Measurements from ENCODE around the gene EPHA7.
A peak's percentile ranks its signal among the peaks of the same experiment; 100 is the strongest.

EPHA7 gene

DNA sequence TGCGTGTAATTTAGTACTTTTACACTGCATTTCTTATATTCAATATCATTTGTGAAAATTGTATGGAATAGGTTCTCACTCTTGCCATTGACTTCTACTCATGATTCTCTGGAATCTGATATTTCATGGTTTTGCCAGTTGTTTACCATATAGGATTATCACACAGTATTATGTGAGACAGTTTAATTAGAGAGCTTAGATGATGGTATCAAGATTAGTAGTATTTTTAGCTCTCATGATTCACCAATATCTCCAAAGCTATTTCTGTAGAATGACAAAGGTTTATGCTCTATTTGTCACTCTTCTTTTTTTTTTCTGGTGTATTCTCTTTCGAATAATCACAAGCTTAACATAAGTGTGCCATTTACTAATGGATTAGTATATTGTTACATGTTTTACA is 45.9 kb downstream of the EPHA7 start:
- TF ChIP-seq, protein P1, sequence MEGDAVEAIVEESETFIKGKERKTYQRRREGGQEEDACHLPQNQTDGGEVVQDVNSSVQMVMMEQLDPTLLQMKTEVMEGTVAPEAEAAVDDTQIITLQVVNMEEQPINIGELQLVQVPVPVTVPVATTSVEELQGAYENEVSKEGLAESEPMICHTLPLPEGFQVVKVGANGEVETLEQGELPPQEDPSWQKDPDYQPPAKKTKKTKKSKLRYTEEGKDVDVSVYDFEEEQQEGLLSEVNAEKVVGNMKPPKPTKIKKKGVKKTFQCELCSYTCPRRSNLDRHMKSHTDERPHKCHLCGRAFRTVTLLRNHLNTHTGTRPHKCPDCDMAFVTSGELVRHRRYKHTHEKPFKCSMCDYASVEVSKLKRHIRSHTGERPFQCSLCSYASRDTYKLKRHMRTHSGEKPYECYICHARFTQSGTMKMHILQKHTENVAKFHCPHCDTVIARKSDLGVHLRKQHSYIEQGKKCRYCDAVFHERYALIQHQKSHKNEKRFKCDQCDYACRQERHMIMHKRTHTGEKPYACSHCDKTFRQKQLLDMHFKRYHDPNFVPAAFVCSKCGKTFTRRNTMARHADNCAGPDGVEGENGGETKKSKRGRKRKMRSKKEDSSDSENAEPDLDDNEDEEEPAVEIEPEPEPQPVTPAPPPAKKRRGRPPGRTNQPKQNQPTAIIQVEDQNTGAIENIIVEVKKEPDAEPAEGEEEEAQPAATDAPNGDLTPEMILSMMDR (IDR thresholded peaks at IDR 0.05; ENCODE audit: insufficient read depth, missing control alignments): no peak
- FAIRE-seq: peak; percentile 96

DNA sequence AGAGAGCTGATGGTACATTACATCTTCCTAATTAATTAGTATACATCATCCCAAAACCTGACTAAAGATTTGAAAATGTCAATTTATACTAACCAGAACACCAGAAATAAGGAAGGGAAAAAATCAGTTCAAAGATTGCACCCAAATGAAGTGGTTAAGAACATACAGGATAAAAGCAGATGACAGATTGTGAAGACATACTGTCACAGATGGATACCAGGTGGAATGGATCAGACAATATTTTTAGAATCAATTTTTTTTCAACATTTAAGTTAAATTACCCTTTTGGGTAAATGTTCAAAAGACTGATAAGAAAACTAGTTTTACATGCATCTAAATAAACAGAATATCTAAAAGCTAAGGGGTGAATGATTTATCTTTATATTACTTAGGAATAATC is 47.6 kb downstream of the EPHA7 start:
- DNase-seq (ENCODE audit: insufficient read length, low spot score) (no peak), FAIRE-seq (no peak)
- TF ChIP-seq, protein P1 (IDR thresholded peaks at IDR 0.05; ENCODE audit: insufficient read depth, missing control alignments): no peak

More for the DNA sequence above, 45.9 kb downstream of the EPHA7 start:
- no peak for DNase-seq (ENCODE audit: insufficient read length, low spot score)

DNA sequence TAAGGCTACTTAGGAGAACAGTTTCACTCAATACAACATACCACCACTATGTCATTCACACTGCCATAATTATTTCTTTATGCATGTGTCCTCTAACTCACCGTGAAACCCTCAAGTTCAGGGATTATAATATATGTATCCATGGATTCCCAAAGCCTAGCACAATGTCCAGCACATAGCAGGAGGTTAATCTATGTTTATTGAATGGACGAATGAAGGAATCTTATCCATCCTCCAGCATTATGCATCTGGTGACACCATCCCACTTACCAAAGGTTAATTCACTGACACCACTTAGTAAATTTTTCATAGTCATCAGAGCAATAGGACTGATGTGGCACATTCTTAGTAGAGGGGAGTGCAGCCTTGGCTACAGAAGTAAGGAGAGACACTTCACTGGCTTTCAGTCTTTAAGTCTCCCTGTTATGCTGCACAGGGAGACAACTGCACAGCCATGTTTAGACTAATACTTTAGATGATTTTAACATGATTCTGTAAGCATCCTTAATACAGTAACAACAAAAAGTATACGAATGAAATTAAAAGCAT is 49.7 kb downstream of the EPHA7 start:
- FAIRE-seq: no peak
- TF ChIP-seq, protein P1 (IDR thresholded peaks at IDR 0.05; ENCODE audit: insufficient read depth, missing control alignments): no peak
- no peak for DNase-seq (ENCODE audit: insufficient read length, low spot score)

DNA sequence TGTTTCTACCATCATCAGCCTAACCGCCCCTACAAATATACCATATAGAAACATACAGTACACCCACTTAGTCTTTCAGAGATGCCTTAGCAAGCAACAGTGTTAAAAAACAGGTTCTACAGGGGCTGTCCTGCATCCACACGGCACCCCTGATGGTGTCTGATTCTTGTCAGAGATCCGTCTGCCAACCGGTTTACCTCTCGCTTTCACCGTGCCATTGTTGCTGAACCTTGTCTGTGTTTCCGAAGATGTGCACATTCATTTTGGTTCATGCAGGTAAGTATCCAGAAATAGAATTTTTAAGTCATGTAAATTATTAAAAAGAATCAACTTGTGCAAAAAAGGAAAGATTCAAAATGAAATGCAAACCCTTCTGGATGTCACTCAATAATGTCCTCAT is 52.9 kb downstream of the EPHA7 start:
- TF ChIP-seq, protein P1 (IDR thresholded peaks at IDR 0.05; ENCODE audit: insufficient read depth, missing control alignments): no peak
- DNase-seq (ENCODE audit: insufficient read length, low spot score) (no peak), FAIRE-seq (no peak)

DNA sequence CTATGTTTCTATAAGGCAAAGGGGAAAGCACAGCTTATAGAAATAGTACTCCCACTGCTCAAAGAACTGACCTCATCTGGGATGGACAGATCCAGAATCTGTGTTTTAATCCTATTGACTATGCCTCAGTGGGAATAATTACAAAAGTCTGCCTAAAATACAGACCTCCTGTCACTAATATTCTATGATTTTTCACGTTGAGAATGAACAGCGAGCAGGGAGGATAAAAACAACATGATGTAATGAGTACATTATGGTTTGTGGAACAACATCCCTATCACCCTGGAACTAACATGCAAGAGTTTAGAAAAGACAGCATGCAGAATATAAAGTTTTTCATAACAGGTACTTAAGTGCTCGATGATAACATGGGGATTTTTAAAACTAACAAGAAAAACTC is 53.9 kb downstream of the EPHA7 start:
- FAIRE-seq (peak; percentile 32), DNase-seq (ENCODE audit: insufficient read length, low spot score) (no peak)
- TF ChIP-seq, protein P1 (IDR thresholded peaks at IDR 0.05; ENCODE audit: insufficient read depth, missing control alignments): no peak

DNA sequence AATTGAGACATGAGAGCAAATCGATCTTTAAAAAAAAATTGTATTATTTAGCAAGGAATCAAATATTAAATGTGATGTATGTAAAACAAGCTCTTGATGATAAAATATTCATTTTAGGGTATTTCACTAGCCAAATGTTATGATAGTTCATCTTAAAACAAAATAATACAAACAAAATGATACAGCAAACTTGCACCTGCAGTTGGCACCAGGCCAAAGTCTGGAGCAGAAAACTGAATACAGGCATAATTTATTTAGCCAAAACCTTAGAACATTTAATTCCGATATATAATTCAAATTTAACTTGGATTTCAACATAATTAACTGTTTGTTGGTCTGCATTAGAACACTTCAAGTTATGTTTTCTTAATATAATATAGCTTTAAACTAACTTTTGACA is 60.9 kb downstream of the EPHA7 start:
- FAIRE-seq (no peak), DNase-seq (ENCODE audit: insufficient read length, low spot score) (no peak)
- TF ChIP-seq, protein P1 (IDR thresholded peaks at IDR 0.05; ENCODE audit: insufficient read depth, missing control alignments): no peak

DNA sequence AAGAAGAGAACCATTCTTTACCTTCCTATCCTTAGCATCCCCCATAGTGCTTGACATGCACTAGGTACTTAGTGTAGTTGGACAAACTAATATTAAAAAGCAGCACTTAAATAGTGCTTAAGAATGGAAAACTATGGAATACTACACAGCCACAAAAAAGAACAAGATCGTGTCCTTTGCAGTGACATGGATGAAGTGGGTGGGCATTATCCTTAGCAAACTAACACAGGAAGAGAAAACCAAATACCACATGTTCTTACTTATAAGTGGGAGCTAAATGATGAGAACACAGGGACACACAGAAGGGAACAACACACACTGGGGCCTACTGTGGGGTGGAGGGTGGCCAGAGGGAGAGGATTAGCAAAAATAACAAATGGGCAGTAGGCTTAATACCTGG is 66.8 kb downstream of the EPHA7 start:
- TF ChIP-seq, protein P1 (IDR thresholded peaks at IDR 0.05; ENCODE audit: insufficient read depth, missing control alignments): no peak
- FAIRE-seq (no peak), DNase-seq (ENCODE audit: insufficient read length, low spot score) (no peak)

Data from D721Med (cell line).